Measurements from ENCODE around the gene LMF1. TPM values are rescaled to one million over a fixed set of nuclear protein-coding genes. Genes with fewer than 3 reads are reported as not detected.

LMF1 gene
- total RNA-seq, 4 donors from 2014 or later: 14.9 to 33.7 (median 27.1) TPM

GRCh38 chr16:847681-848445, 122.9 kb downstream of the LMF1 start:
- TF ChIP-seq, protein P1, sequence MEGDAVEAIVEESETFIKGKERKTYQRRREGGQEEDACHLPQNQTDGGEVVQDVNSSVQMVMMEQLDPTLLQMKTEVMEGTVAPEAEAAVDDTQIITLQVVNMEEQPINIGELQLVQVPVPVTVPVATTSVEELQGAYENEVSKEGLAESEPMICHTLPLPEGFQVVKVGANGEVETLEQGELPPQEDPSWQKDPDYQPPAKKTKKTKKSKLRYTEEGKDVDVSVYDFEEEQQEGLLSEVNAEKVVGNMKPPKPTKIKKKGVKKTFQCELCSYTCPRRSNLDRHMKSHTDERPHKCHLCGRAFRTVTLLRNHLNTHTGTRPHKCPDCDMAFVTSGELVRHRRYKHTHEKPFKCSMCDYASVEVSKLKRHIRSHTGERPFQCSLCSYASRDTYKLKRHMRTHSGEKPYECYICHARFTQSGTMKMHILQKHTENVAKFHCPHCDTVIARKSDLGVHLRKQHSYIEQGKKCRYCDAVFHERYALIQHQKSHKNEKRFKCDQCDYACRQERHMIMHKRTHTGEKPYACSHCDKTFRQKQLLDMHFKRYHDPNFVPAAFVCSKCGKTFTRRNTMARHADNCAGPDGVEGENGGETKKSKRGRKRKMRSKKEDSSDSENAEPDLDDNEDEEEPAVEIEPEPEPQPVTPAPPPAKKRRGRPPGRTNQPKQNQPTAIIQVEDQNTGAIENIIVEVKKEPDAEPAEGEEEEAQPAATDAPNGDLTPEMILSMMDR (IDR thresholded peaks at IDR 0.05): no peak
- ATAC-seq (ENCODE audit: low FRiP score) (no peak), DNase-seq (ENCODE audit: low spot score) (no peak)

DNA sequence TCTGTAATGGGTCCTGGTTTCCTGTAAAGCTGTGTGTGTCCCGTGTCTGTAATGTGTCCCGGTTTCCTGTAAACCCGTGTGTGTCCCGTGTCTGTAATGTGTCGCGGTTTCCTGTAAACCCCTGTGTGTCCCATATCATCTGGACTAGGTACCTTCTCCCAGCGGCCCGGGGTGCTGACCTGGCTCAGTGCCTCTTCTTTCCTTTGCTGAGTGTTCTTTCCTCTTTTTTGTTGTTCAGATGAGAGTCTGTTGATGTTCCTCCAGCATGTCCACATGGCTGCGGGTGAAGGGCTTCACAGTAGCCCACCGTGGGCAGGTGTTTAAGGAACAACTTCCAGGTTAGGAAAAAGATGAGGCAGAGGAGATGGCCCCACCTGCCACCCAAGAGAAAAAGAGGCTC, 123.6 kb downstream of the LMF1 start:
- DNase-seq (ENCODE audit: low spot score) (no peak), ATAC-seq (ENCODE audit: low FRiP score) (no peak)

DNA sequence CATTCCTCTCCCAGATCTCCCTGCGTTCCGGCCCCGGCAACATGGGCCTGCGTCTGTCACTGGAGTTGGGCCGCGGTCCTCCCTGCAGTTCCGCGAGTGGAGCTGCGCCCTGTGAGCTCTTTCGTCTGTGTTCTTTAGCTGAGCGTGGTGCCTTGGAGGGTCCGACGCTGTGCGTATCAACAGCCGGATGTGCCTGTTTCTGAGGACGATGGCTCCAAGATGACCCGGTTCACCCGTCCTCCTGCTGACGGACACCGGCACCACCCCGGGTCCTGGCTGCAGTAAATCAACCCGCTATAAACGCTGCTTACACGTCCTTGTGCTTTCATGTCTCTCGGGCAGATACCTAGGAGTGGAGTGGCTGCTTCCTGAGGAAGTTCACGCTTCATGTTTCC, 125.4 kb downstream of the LMF1 start:
- DNase-seq (ENCODE audit: low spot score) (no peak), ATAC-seq (ENCODE audit: low FRiP score) (no peak)
- TF ChIP-seq, protein P1 (IDR thresholded peaks at IDR 0.05): no peak

More for the DNA sequence above, 123.6 kb downstream of the LMF1 start:
- TF ChIP-seq, protein P1 (IDR thresholded peaks at IDR 0.05): no peak

- ATAC-seq (ENCODE audit: low FRiP score) (no peak), DNase-seq (ENCODE audit: low spot score) (no peak)
- TF ChIP-seq, protein P1 (IDR thresholded peaks at IDR 0.05): no peak
These were observed 126.0 kb downstream of the LMF1 start for GRCh38 chr16:844638-845350.

DNA sequence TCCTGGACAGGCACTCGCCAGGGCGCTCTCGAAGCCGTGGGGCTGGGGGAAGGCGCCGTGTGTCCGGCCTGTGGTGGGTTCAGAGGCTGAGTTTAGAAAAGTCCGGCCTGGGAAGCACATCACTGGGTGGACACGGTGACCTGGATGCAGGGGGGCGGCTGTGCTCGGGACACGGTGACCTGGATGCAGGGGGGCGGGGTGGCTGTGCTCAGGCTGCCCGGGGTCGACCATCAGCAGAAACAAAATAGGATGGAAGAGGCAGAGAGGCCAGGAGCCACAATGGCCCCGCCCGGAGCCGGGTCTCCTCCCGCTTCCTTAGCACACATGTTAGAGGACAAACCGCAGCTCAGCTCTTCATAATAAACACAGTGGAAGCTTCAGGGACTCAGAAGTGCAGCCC, 127.0 kb downstream of the LMF1 start:
- TF ChIP-seq, protein P1 (IDR thresholded peaks at IDR 0.05): no peak
- DNase-seq (ENCODE audit: low spot score) (no peak), ATAC-seq (ENCODE audit: low FRiP score) (no peak)

GRCh38 chr16:842711-843560, 127.8 kb downstream of the LMF1 start:
- DNase-seq (ENCODE audit: low spot score) (no peak), ATAC-seq (ENCODE audit: low FRiP score) (no peak)
- TF ChIP-seq, protein P1 (IDR thresholded peaks at IDR 0.05): no peak
